Measurements from ENCODE around the gene PRKG1. TPM values are rescaled to one million over a fixed set of nuclear protein-coding genes. Genes with fewer than 3 reads are reported as not detected.
A peak's percentile ranks its signal among the peaks of the same experiment; 100 is the strongest.

Gene PRKG1
- total and polyA plus RNA-seq, 2 donors (not counting 1 experiment from before 2014, with no cell fraction given): 45.8 to 71.8 TPM

- H3K4me2 ChIP-seq (ENCODE audit: extremely low read depth, insufficient read depth, low read length): no peak overlapping the region
- H2AFZ ChIP-seq (ENCODE audit: low read length): no peak overlapping the region
- no peaks in the 10 kb centered on the region for H3K27me3 ChIP-seq (ENCODE audit: control insufficient read depth, insufficient read depth, low read length)
- no peak overlapping the region for H3K4me3 ChIP-seq (replicated peaks in 1 of 4; ENCODE audit: control extremely low read depth in 1 of 4, insufficient read depth in 1 of 4, low read depth in 3 of 4, low read length in 4 of 4)
- H3K9ac ChIP-seq (ENCODE audit: insufficient read depth, low read length): no peak overlapping the region
- H3K27ac ChIP-seq (ENCODE audit: insufficient read depth, low read length): no peak overlapping the region
- no peaks in the 10 kb centered on the region for H3K9me3 ChIP-seq (ENCODE audit: control insufficient read depth, insufficient read depth, low read depth, low read length)
- H3K79me2 ChIP-seq (ENCODE audit: control insufficient read depth, insufficient read depth, low read length): peaks cover 2% of the 10 kb centered on the region
- TF ChIP-seq CTCF (conservative IDR thresholded peaks at IDR 0.05 in 1 of 2, IDR thresholded peaks at IDR 0.05 in 1 of 2; ENCODE audit: low read depth in 1 of 2, low read length in 2 of 2) (no peak), EZH2 (IDR thresholded peaks at IDR 0.05; ENCODE audit: low read length, missing control alignments) (no peak)
- DNase-seq (ENCODE audit: low read depth in 2 of 2): no peak
- no peaks in the 10 kb centered on the region for H3K4me1 ChIP-seq (ENCODE audit: control insufficient read depth, extremely low read depth, insufficient read depth, low read length)
- H3K36me3 ChIP-seq (ENCODE audit: control insufficient read depth, insufficient read depth, low read length): no peaks in the 10 kb centered on the region
- H4K20me1 ChIP-seq (ENCODE audit: control insufficient read depth, extremely low read depth, insufficient read depth, low read length): no peaks in the 10 kb centered on the region
Observed at GRCh38 chr10:51145375-51145774, 71.1 kb downstream of the PRKG1 start.

- TF ChIP-seq EZH2 (IDR thresholded peaks at IDR 0.05; ENCODE audit: low read length, missing control alignments) (no peak), CTCF (conservative IDR thresholded peaks at IDR 0.05 in 1 of 2, IDR thresholded peaks at IDR 0.05 in 1 of 2; ENCODE audit: low read depth in 1 of 2, low read length in 2 of 2) (no peak)
- Histone ChIP-seq H3K27ac (ENCODE audit: insufficient read depth, low read length) (no peak overlapping the region), H3K4me3 (replicated peaks in 1 of 4; ENCODE audit: control extremely low read depth in 1 of 4, insufficient read depth in 1 of 4, low read depth in 3 of 4, low read length in 4 of 4) (no peak overlapping the region), H4K20me1 (ENCODE audit: control insufficient read depth, extremely low read depth, insufficient read depth, low read length) (no peaks in the 10 kb centered on the region), H3K27me3 (ENCODE audit: control insufficient read depth, insufficient read depth, low read length) (no peaks in the 10 kb centered on the region), H3K9me3 (ENCODE audit: control insufficient read depth, insufficient read depth, low read depth, low read length) (no peaks in the 10 kb centered on the region), H3K36me3 (ENCODE audit: control insufficient read depth, insufficient read depth, low read length) (no peaks in the 10 kb centered on the region), H3K4me1 (ENCODE audit: control insufficient read depth, extremely low read depth, insufficient read depth, low read length) (no peaks in the 10 kb centered on the region), H2AFZ (ENCODE audit: low read length) (no peak overlapping the region), H3K9ac (ENCODE audit: insufficient read depth, low read length) (no peak overlapping the region), H3K4me2 (ENCODE audit: extremely low read depth, insufficient read depth, low read length) (no peak overlapping the region), H3K79me2 (ENCODE audit: control insufficient read depth, insufficient read depth, low read length) (peaks cover 2% of the 10 kb centered on the region)
- DNase-seq (ENCODE audit: low read depth in 2 of 2): no peak
Observed at GRCh38 chr10:51147644-51148399, 73.5 kb downstream of the PRKG1 start.

- Histone ChIP-seq H3K4me2 (ENCODE audit: extremely low read depth, insufficient read depth, low read length) (no peak overlapping the region), H3K27ac (ENCODE audit: insufficient read depth, low read length) (no peak overlapping the region)
Observed at GRCh38 chr10:51156926-51157325, 82.6 kb downstream of the PRKG1 start.

More at GRCh38 chr10:51156926-51157325, 82.6 kb downstream of the PRKG1 start:
- H3K27me3 ChIP-seq (ENCODE audit: control insufficient read depth, insufficient read depth, low read length): no peaks in the 10 kb centered on the region
- no peak overlapping the region for H3K4me3 ChIP-seq (replicated peaks in 1 of 4; ENCODE audit: control extremely low read depth in 1 of 4, insufficient read depth in 1 of 4, low read depth in 3 of 4, low read length in 4 of 4)
- H3K36me3 ChIP-seq (ENCODE audit: control insufficient read depth, insufficient read depth, low read length): peaks cover 3% of the 10 kb centered on the region
- TF ChIP-seq EZH2 (IDR thresholded peaks at IDR 0.05; ENCODE audit: low read length, missing control alignments) (no peak), CTCF (conservative IDR thresholded peaks at IDR 0.05 in 1 of 2, IDR thresholded peaks at IDR 0.05 in 1 of 2; ENCODE audit: low read depth in 1 of 2, low read length in 2 of 2) (no peak)
- H2AFZ ChIP-seq (ENCODE audit: low read length): no peak overlapping the region
- no peaks in the 10 kb centered on the region for H3K9me3 ChIP-seq (ENCODE audit: control insufficient read depth, insufficient read depth, low read depth, low read length)
- no peaks in the 10 kb centered on the region for H4K20me1 ChIP-seq (ENCODE audit: control insufficient read depth, extremely low read depth, insufficient read depth, low read length)
- no peaks in the 10 kb centered on the region for H3K4me1 ChIP-seq (ENCODE audit: control insufficient read depth, extremely low read depth, insufficient read depth, low read length)
- no peaks in the 10 kb centered on the region for H3K79me2 ChIP-seq (ENCODE audit: control insufficient read depth, insufficient read depth, low read length)
- DNase-seq (ENCODE audit: low read depth in 2 of 2): peak; percentile 74 to 80
- no peak overlapping the region for H3K9ac ChIP-seq (ENCODE audit: insufficient read depth, low read length)
